ENCODE measurements around the gene MAB21L4.

Gene MAB21L4

DNA sequence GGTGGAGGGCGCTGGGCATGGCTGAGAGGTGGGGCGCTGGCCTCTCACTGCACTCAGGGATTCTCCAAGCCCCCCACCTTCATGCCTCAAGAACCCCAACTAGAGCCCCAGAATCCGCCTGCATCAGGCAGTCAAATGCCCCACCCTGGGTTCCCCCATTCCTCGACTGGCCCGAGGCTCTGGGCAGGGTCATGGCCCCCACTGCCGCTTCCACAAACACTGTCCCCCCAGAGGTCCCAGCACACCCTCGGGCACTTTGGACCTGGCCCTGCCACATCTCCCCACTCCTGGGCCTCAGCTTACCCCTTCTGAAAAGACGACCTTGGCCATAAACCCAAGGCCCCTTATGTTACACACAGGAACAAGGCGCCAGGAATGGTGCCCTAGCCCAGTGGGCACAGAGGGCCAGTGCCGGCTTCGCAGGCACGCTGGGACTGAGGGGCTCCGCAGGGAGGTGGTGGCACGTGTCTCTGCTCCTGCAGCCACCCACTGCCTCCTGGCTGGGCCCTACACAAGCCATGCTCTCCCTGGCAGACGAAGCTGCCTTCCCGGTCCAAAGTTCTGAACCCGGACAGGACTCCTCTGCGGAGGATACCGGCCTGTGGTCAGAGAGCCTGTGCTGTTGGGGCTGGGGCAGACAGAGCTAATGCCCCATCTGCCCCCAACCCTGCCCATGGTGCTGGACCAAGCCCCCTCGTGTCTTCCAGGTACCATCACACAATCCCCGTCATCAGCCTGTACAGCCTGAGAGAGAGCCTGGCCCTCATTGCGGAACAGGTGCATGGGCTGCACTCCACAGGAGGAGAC, 20.5 kb downstream of the MAB21L4 start:
- no peak overlapping the region for H3K4me3 ChIP-seq (replicated peaks; ENCODE audit: low read depth, low read length)
- DNase-seq (ENCODE audit: extremely low read depth, low read depth) = no peak
- TF ChIP-seq, protein P1, sequence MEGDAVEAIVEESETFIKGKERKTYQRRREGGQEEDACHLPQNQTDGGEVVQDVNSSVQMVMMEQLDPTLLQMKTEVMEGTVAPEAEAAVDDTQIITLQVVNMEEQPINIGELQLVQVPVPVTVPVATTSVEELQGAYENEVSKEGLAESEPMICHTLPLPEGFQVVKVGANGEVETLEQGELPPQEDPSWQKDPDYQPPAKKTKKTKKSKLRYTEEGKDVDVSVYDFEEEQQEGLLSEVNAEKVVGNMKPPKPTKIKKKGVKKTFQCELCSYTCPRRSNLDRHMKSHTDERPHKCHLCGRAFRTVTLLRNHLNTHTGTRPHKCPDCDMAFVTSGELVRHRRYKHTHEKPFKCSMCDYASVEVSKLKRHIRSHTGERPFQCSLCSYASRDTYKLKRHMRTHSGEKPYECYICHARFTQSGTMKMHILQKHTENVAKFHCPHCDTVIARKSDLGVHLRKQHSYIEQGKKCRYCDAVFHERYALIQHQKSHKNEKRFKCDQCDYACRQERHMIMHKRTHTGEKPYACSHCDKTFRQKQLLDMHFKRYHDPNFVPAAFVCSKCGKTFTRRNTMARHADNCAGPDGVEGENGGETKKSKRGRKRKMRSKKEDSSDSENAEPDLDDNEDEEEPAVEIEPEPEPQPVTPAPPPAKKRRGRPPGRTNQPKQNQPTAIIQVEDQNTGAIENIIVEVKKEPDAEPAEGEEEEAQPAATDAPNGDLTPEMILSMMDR (IDR thresholded peaks at IDR 0.05; ENCODE audit: low read depth, low read length, missing control alignments) = no peak

GRCh38 chr2:240874715-240875227, 21.2 kb downstream of the MAB21L4 start:
- no peak for DNase-seq (ENCODE audit: extremely low read depth, low read depth)
- no peak overlapping the region for H3K4me3 ChIP-seq (replicated peaks; ENCODE audit: low read depth, low read length)
- TF ChIP-seq, protein P1 (IDR thresholded peaks at IDR 0.05; ENCODE audit: low read depth, low read length, missing control alignments) = no peak

DNA sequence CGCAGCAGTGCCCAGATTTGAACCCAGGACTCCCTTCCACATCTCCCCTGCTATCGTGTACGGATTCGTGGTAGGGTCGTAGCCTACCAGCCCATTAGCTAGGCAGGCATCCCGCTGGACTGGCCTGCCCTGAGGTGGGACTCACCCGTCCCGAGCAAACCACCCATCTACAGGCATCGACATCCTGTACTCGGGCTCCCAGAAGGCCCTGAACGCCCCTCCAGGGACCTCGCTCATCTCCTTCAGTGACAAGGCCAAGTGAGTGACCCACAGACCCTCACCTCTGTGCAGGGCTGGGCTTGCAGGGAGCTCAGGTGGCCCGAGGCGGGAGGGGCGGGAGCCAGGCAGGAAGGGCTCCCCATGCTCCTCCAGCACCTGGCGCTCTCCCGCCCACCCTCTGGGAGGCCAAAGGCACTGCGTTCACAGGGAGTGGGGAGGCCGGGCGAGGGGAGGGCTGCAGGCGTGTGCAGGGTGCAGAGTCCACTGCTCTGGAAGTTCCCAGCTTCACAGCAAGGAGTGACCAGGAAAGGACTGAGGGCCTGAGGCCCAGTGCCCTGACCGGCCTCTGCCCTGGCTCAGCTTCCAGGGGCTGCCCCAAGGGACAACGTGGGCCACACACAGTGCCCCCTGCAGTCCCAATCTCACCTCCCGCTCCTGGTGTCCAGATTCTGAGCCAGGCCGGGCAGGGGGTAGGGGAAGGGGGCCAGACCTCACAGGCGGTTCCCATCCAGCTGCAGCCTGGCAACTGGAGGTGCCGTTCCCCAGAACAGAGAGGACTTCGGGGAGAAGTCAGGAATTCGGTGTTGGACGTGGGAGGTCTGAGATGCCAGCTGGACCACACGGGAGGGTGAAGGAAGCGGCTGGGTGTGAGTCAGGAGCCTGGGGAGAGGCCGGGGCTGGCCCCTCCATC, 21.9 kb downstream of the MAB21L4 start:
- TF ChIP-seq, protein P1 (IDR thresholded peaks at IDR 0.05; ENCODE audit: low read depth, low read length, missing control alignments) = no peak
- DNase-seq (ENCODE audit: extremely low read depth, low read depth) = no peak

DNA sequence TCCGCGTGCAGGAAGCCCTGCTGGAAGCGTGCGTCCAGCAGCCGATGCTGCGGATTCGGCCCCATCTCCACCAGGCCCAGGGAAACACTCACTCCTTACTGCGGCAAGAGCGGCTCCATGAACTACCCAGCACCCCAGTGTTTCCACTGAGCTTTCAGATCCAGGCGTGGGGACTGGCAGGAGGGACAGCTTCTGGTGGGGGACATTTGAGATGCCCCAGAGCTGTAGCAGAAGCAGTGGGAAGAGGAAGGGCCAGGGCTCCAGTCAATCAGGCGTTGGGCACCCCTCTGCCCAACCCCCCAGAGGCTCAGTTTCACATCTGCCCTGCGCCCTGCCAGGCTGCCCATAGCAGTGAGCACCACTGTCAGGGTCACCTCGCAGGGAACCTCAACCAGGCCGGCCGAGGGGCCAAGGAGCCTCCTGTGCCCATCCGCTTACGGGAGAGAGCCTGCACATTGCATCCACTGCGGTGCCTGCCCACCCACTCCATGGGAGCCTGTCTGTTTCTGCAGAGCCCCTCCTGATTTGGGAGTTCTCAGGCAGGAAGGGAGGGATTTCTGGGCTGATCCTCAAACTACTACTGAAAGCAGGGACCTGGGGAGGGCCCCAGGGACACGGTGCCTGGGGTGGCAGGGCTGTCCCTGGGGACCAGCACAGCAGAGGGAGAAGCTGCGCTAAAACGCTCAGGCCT, 22.7 kb downstream of the MAB21L4 start:
- no peak for DNase-seq (ENCODE audit: extremely low read depth, low read depth)
- TF ChIP-seq, protein P1 (IDR thresholded peaks at IDR 0.05; ENCODE audit: low read depth, low read length, missing control alignments) = no peak
- H3K4me3 ChIP-seq (replicated peaks; ENCODE audit: low read depth, low read length) = no peak overlapping the region

More for the DNA sequence above, 21.9 kb downstream of the MAB21L4 start:
- H3K4me3 ChIP-seq (replicated peaks; ENCODE audit: low read depth, low read length) = no peak overlapping the region

GRCh38 chr2:240872317-240873097, 23.4 kb downstream of the MAB21L4 start:
- no peak overlapping the region for H3K4me3 ChIP-seq (replicated peaks; ENCODE audit: low read depth, low read length)
- no peak for DNase-seq (ENCODE audit: extremely low read depth, low read depth)
- TF ChIP-seq, protein P1 (IDR thresholded peaks at IDR 0.05; ENCODE audit: low read depth, low read length, missing control alignments) = no peak
